GM21619 (cell line): Measurements from ENCODE around the gene HADHB.
"Not testable (repeated sequence)": the region's sequence is repeated elsewhere in the genome, so short reads cannot be mapped to it uniquely, and the experiment has no call there.

ENCODE experiments used
- ATAC-seq: cut with Tn5 transposase; IDR thresholded peaks from one replicate; pipeline ENCODE4 v1.9.1; 2021; ENCODE audit not compliant: unreplicated experiment

HADHB gene

DNA sequence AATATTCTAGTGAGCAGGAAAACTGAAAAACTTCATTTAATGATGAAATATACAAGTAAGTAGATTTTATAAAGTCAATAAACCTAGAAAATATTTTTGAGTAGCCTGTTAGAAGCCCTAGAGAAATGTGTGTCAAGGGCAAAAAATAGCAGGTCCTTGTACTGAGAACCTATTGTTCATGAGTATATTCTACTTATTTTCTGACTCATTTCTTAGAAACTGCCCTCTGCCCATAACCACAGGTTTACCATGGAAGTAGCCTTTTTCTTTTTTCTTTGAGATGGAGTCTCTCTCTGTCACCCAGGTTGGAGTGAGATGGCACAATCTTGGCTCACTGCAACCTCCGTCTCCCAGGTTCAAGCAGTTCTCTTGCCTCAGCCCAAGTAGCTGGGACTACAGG lies 81.8 kb downstream of the HADHB start:
- ATAC-seq = no peak

DNA sequence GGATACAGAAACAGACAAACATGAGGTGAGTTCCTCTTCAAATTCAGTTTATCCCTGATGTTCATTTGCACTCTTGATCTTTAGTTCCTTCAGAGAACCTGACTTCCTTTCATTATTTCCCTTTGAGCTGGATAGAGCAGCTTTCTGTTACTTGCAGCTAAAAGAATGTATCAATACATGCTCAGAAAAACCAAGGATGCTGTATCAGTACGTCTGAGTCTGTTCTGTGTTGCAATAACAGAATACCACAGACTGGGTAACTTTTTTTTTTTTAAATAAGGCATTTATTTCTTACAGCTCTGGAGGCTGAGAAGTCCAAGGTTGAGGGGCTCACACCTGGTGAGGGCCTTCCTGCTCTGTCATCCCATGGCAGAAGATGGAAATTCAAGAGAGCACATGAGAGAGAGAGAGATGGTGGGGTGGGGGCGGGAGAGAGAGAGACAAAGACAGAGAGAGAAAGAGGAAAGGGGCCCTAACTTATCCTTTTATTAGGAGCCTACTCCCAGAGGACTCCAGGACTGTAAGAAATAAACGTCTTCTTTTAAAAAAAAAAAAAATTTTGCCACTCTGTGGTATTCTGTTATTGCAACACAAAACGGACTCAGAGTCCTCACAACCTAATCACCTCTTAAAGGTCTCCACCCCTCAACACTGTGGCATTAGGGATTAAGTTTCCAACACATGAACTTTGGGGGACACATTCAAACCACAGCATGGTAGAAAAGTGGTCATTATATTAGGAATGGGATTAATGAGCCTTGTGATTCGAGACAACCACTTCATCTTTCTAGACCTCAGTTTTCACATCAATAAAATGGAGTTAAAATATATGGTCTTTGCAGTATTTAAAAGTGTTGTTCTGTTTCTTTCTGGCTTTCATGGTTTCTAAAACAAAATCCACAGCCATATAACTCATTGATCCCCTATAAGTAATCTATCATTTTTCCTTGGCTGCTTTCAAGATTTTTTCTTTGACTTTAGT lies 82.8 kb downstream of the HADHB start:
- no peak for ATAC-seq

DNA sequence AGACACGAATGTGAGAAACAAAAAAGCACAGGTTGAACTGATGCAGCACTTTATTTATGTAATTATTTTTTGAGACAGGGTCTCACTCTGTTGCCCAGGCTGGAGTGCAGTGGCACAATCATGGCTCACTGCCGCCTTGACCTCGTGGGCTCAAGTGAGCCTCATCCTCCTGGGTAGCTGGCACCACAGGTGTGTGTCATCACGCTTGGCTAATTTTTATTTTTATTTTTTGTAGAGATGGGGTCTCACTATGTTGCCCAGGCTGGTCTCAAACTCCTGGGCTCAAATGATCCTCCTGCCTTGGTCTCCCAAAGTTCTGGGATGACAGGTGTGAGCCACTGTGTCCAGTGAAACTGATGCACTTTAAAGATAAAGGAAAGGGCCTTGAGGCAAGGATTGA lies 84.3 kb downstream of the HADHB start:
- not testable (repeated sequence) for ATAC-seq

DNA sequence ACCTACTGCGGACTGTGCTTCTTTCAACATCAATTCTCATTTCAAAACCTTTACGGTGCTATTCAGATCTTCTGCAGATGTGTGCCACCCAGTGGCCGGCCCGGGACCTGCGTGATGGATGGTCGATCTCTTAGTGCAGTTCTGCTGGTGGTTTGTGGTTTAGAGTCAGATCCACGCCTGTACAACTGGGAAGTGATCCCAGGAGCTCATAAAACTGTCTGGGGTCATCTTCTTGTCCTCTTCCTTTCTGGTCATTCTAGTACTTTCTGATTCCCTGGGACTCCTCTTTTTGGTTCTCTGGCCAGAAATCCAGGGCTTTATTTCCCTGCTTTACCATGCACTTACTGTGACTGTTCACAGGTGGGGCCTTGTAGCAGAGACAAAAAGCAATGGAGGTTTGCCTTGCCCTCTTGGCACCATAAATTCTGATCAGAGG lies 85.4 kb downstream of the HADHB start:
- ATAC-seq = peak; percentile 73

DNA sequence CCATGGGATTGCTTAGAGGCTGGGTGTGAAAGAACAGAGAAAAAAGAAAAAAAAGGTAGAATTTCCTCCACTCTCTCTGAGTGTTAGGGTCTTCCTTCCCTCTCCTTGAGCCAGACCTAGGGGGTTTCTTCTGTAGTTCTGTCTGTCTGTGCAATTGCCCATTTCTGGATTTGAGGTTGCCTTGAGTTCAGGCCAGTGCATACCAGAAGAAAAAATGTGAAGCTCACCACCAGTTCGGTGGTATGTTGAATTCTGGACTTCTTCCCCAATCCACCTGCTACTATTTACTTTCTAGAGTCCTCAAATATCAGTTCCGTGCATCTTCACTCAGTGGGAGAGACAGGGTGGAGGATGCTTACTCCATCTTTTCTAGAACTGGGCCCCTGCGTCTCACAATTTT lies 85.9 kb downstream of the HADHB start:
- ATAC-seq = no peak

DNA sequence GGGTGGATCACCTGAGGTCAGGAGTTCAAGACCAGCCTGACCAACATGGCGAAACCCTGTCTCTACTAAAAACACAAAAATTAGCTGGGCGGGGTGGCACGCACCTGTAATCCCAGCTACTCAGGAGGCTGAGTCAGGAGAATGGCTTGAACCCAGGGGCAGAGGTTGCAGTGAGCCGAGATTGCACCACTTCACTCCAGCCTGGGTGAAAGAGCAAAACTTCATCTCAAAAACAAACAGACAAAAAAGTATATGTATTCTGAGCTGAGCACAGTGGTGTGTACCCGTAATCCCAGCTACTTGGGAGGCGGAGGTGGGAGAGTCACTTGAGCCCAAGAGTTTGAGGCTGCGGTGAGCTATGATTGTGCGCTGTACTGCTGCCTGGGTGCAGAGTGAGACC lies 86.6 kb downstream of the HADHB start:
- ATAC-seq = not testable (repeated sequence)

DNA sequence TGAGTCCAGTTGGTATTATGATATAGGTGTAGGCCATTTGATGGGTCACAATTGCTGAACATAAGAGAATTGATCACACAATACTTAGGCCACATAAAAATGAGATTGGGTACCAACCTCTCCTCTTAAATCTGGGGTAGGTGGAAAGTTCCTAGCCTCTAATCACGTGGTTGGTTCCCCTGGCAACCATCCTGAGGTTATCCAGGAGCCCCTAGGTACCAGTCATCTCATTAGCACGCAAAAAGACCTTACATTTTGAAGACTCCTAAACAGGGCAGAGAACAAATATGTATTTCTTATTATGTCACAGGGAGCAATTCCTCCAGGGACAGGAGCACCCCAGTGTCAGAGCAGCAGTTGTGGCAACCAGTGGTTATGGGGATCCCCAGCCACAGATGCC lies 88.6 kb downstream of the HADHB start:
- ATAC-seq = no peak

GRCh38 chr2:26335231-26335630 lies 90.5 kb downstream of the HADHB start:
- ATAC-seq = no peak

GRCh38 chr2:26336719-26337118 lies 92.0 kb downstream of the HADHB start:
- ATAC-seq = no peak

DNA sequence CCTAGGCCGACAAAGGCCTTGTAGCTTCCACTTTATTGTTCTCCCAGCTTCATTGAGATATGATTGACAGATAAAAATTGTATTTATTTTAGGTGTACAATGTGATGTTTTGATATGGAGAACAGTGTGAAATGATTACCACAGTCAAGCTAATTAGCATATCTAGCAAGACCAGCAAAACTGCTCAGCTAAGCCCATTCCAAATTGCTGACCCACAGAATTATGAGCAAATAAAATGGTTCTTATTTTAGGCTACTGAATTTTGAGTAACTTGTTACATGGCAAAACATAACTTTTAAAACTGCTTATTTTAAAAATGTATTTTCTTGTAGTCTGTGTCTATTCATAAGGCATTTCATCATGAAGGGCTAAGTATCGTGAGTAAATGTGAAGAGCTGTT lies 92.6 kb downstream of the HADHB start:
- ATAC-seq = no peak
